OCI-LY1 (cell line): ENCODE data around the gene NXPH4.

ENCODE experiments used
- H2AFZ ChIP-seq: fragments of 200-600 bp; sonication (generic), shearing (Covaris generic); 2 replicates; pipeline ENCODE4 v1.6.0; 2014; ENCODE audit warnings: antibody characterized with exemption, mild to moderate bottlenecking, low read length
- H3F3A ChIP-seq: fragments of 200-600 bp; sonication (generic), shearing (Covaris generic); 2 replicates; pipeline ENCODE4 v1.6.0; 2014; ENCODE audit warnings: mild to moderate bottlenecking, antibody characterized with exemption, low read length, moderate library complexity; ENCODE audit not compliant: insufficient read depth
- H3K27ac ChIP-seq: fragments of 200-600 bp; sonication (generic); 2 replicates; pipeline ENCODE4 v1.5.1; 2014; ENCODE audit warnings: low read length, mixed run types, mild to moderate bottlenecking, low read depth; ENCODE audit not compliant: poor library complexity, severe bottlenecking
- H3K27me3 ChIP-seq: fragments of 200-600 bp; sonication (generic); 2 replicates; pipeline ENCODE4 v1.6.0; 2014; ENCODE audit warnings: antibody characterized with exemption, mild to moderate bottlenecking, low read length, moderate library complexity; ENCODE audit not compliant: insufficient read depth
- H3K36me3 ChIP-seq: fragments of 200-600 bp; sonication (generic); 2 replicates; pipeline ENCODE4 v1.6.1; 2014; ENCODE audit warnings: mild to moderate bottlenecking, antibody characterized with exemption, low read length, moderate library complexity, mixed read lengths; ENCODE audit not compliant: insufficient read depth
- H3K4me1 ChIP-seq: fragments of 200-600 bp; sonication (generic); 2 replicates; pipeline ENCODE4 v1.5.1; 2014; ENCODE audit warnings: mild to moderate bottlenecking, low read length, moderate library complexity; ENCODE audit not compliant: insufficient read depth, severe bottlenecking
- H3K4me2 ChIP-seq: fragments of 200-600 bp; sonication (generic), shearing (Covaris generic); 2 replicates; pipeline ENCODE4 v1.6.1; 2014; ENCODE audit warnings: low read length
- H3K4me3 ChIP-seq: fragments of 200-600 bp; sonication (generic); 2 replicates; pipeline ENCODE4 v1.5.1; 2014; ENCODE audit warnings: low read length, low read depth, mild to moderate bottlenecking, mixed read lengths; ENCODE audit not compliant: poor library complexity, severe bottlenecking
- H3K79me2 ChIP-seq: fragments of 200-600 bp; shearing (Covaris generic); 2 replicates; pipeline ENCODE4 v1.6.1; 2016; ENCODE audit warnings: mixed run types, low read length, mixed read lengths; ENCODE audit not compliant: insufficient read depth
- H3K9ac ChIP-seq: fragments of 200-600 bp; sonication (generic), shearing (Covaris generic); 2 replicates; pipeline ENCODE4 v1.6.1; 2014; ENCODE audit warnings: mild to moderate bottlenecking, low read length, mixed read lengths
- H3K9me2 ChIP-seq: fragments of 200-600 bp; sonication (generic), shearing (Covaris generic); 2 replicates; pipeline ENCODE4 v1.6.1; 2014; ENCODE audit warnings: low read depth, mild to moderate bottlenecking, low read length, mixed read lengths
- H3K9me3 ChIP-seq: fragments of 200-600 bp; shearing (Covaris generic); 2 replicates; pipeline ENCODE4 v1.6.1; 2014; ENCODE audit warnings: low read length, mixed read lengths
- H4K20me1 ChIP-seq: fragments of 200-600 bp; sonication (generic), shearing (Covaris generic); 2 replicates; pipeline ENCODE4 v1.6.0; 2016; ENCODE audit warnings: mild to moderate bottlenecking, low read length; ENCODE audit not compliant: insufficient read depth
- EZH2 ChIP-seq: fragments of 200-600 bp; sonication (generic), shearing (Covaris generic); IDR thresholded peaks from 2 replicates; pipeline ENCODE4 v1.8.0; 2017; ENCODE audit warnings: borderline replicate concordance, mixed run types, mild to moderate bottlenecking, antibody characterized with exemption, low read length, moderate library complexity, mixed read lengths
- TF ChIP-seq, protein P1 (sequence below): fragments of 200-600 bp; sonication (generic), shearing (Covaris generic); IDR thresholded peaks from 2 replicates; pipeline ENCODE4 v1.5.1; 2017; ENCODE audit warnings: mild to moderate bottlenecking, antibody characterized with exemption, low read length, moderate library complexity, mixed read lengths

NXPH4 gene

GRCh38 chr12:57233357-57234232 lies 17.0 kb downstream of the NXPH4 start:
- Histone ChIP-seq H3K9ac (peak overlapping the region; percentile 48; the same call in 1 of the 2 replicates), H3F3A (peaks cover 8% of the 10 kb centered on the region; the same call in 1 of the 2 replicates), H3K4me1 (peaks cover 89% of the 10 kb centered on the region)

GRCh38 chr12:57234233-57234570 lies 17.6 kb downstream of the NXPH4 start:
- Histone ChIP-seq H3F3A (peaks cover 8% of the 10 kb centered on the region; the same call in 1 of the 2 replicates), H3K4me1 (peaks cover 87% of the 10 kb centered on the region), H3K27me3 (no peaks in the 10 kb centered on the region), H3K27ac (peak overlapping the region; percentile 97), H3K36me3 (peaks cover 57% of the 10 kb centered on the region), H3K9me2 (no peaks in the 10 kb centered on the region), H3K9me3 (no peaks in the 10 kb centered on the region), H4K20me1 (no peaks in the 10 kb centered on the region), H3K4me2 (peak overlapping the region; percentile 62), H3K4me3 (peak overlapping the region; percentile 50), H2AFZ (no peak overlapping the region), H3K79me2 (peaks cover 18% of the 10 kb centered on the region), H3K9ac (peak overlapping the region; percentile 48; the same call in 1 of the 2 replicates)
- no peak for TF ChIP-seq EZH2
- TF ChIP-seq, protein P1, sequence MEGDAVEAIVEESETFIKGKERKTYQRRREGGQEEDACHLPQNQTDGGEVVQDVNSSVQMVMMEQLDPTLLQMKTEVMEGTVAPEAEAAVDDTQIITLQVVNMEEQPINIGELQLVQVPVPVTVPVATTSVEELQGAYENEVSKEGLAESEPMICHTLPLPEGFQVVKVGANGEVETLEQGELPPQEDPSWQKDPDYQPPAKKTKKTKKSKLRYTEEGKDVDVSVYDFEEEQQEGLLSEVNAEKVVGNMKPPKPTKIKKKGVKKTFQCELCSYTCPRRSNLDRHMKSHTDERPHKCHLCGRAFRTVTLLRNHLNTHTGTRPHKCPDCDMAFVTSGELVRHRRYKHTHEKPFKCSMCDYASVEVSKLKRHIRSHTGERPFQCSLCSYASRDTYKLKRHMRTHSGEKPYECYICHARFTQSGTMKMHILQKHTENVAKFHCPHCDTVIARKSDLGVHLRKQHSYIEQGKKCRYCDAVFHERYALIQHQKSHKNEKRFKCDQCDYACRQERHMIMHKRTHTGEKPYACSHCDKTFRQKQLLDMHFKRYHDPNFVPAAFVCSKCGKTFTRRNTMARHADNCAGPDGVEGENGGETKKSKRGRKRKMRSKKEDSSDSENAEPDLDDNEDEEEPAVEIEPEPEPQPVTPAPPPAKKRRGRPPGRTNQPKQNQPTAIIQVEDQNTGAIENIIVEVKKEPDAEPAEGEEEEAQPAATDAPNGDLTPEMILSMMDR = no peak

More at GRCh38 chr12:57233357-57234232, 17.0 kb downstream of the NXPH4 start:
- Histone ChIP-seq H2AFZ (no peak overlapping the region), H3K9me3 (no peaks in the 10 kb centered on the region), H3K27ac (peak overlapping the region; percentile 97), H3K27me3 (no peaks in the 10 kb centered on the region), H3K4me2 (peak overlapping the region; percentile 62; the same call in 1 of the 2 replicates), H3K4me3 (peak overlapping the region; percentile 50), H3K79me2 (peaks cover 18% of the 10 kb centered on the region), H3K9me2 (no peaks in the 10 kb centered on the region), H3K36me3 (peaks cover 57% of the 10 kb centered on the region), H4K20me1 (no peaks in the 10 kb centered on the region)
- TF ChIP-seq EZH2 = no peak
- TF ChIP-seq, protein P1 = no peak

DNA sequence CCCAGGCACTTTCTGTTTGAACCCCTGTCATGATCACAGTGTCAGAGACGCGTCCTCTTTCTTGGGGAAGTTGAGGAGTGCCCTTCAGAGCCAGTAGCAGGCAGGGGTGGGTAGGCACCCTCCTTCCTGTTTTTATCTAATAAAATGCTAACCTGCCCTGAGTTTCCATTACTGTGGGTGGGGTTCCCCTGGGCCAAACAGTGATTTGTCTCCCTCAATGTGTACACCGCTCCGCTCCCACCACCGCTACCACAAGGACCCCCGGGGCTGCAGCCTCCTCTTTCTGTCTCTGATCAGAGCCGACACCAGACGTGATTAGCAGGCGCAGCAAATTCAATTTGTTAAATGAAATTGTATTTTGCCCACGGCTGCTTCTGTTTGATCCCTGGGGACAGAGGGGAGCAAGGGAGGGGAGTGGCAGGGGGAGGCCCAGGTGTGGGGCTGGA lies 18.0 kb downstream of the NXPH4 start:
- Histone ChIP-seq H3K9me3 (no peaks in the 10 kb centered on the region), H3K4me2 (peak overlapping the region; percentile 62), H3K36me3 (peaks cover 57% of the 10 kb centered on the region), H3K9me2 (no peaks in the 10 kb centered on the region), H2AFZ (no peak overlapping the region), H4K20me1 (no peaks in the 10 kb centered on the region), H3K79me2 (peaks cover 17% of the 10 kb centered on the region), H3K9ac (peak overlapping the region; percentile 58; the same call in 1 of the 2 replicates), H3F3A (peaks cover 8% of the 10 kb centered on the region; the same call in 1 of the 2 replicates), H3K27ac (peak overlapping the region; percentile 97), H3K27me3 (no peaks in the 10 kb centered on the region), H3K4me1 (peaks cover 89% of the 10 kb centered on the region), H3K4me3 (peak overlapping the region; percentile 50)
- TF ChIP-seq, protein P1 = no peak
- TF ChIP-seq EZH2 = no peak
